Transverse colon (tissue), 4 donors: ENCODE measurements around the gene MARCHF3. TPM values are rescaled to one million over a fixed set of nuclear protein-coding genes. Genes with fewer than 3 reads are reported as not detected.

Source experiments
- DNase-seq: peaks from one replicate; pipeline ENCODE4 v3.0.0-alpha.2; 2019
- H3K27ac ChIP-seq, 4 donors: fragments of 200-600 bp; sonication (generic); 2 replicates each; pipeline ENCODE4 v1.5.1; 2016 to 2018; ENCODE audit warnings: inconsistent platforms in 4 of 4
- H3K27me3 ChIP-seq: fragments of 200-600 bp; sonication (generic); 2 replicates; pipeline ENCODE4 v1.5.1; 2017; ENCODE audit warnings: inconsistent platforms
- H3K36me3 ChIP-seq, 4 donors: fragments of 200-600 bp; sonication (generic); 2 replicates each; pipeline ENCODE4 v1.5.1; 2017 to 2019; ENCODE audit warnings: inconsistent platforms in 4 of 4
- H3K4me1 ChIP-seq, 4 donors: fragments of 200-600 bp; sonication (generic); 2 replicates each; pipeline ENCODE4 v1.5.1; 2017 to 2020; ENCODE audit warnings: inconsistent platforms in 4 of 4
- H3K4me3 ChIP-seq, 4 donors: fragments of 200-600 bp; sonication (generic); 1 replicate in 1 of 4; 2 replicates in 3 of 4; pipeline versions ENCODE4 v1.5.1 to v1.6.1; 2017 to 2019; ENCODE audit warnings: inconsistent platforms in 4 of 4
- H3K9me3 ChIP-seq, 2 donors: fragments of 200-600 bp; sonication (generic); 2 replicates each; pipeline ENCODE4 v1.5.1; 2017 to 2019; ENCODE audit warnings: inconsistent platforms in 2 of 2
- CTCF ChIP-seq, 5 experiments: fragments of 200-600 bp in 3 of 5; fragments of 450-650 bp in 2 of 5; sonication (generic) in 3 of 5; IDR thresholded peaks; 1 replicate in 2 of 5; 2 replicates in 3 of 5; pipeline ENCODE4 v1.5.1; 2016 to 2017; ENCODE audit warnings: antibody characterized with exemption in 5 of 5, inconsistent platforms in 3 of 5, mild to moderate bottlenecking in 2 of 5, moderate library complexity in 1 of 5
- EP300 ChIP-seq: sonication (generic); formaldehyde crosslinking; IDR thresholded peaks from one replicate; pipeline ENCODE4 v1.6.1; 2017; ENCODE audit warnings: antibody characterized with exemption, low read depth
- POLR2A ChIP-seq: fragments of 450-650 bp; IDR thresholded peaks from one replicate; pipeline ENCODE4 v1.6.1; 2016; ENCODE audit warnings: antibody characterized with exemption, mild to moderate bottlenecking, moderate library complexity
- POLR2AphosphoS5 ChIP-seq, 3 donors: sonication (generic); formaldehyde crosslinking; IDR thresholded peaks; one replicate each; pipeline ENCODE4 v1.6.1; 2016; ENCODE audit warnings: antibody characterized with exemption in 3 of 3
- WGBS, 2 donors: methylation state at CpG; one replicate each; pipeline ENCODE4 v1.1.5; 2018; ENCODE audit warnings: low coverage in 1 of 2; 5-methylcytosine and 5-hydroxymethylcytosine counted together
- in situ Hi-C, 4 donors: fragments of 200-750 bp; cut with MboI; loops; one replicate each; pipeline versions ENCODE4 v1.15.0 to v1.15.1; 2017; ENCODE audit warnings: low sequenced_read_pairs in 3 of 4, low pct_ligation_motif_present in 1 of 4, low pct_unique_long_range_greater_than_20kb in 1 of 4
- intact Hi-C: fragments of 100-400 bp; cut with DNase I; formaldehyde crosslinking; loops from one replicate; pipeline ENCODE4 v1.15.1; 2023; ENCODE audit warnings: low total_unique reads
- total RNA-seq, 4 donors: library from RNA; depleted of rRNA; stranded (reverse); fragments of >200 nt; gene quantifications; one replicate each; pipeline ENCODE4 v1.1.0, GENCODE V29; 2016

Gene MARCHF3
- total RNA-seq, 4 donors from 2014 or later, result 20.3 to 29.6 (median 23.0) TPM

- intact Hi-C loops, result loop anchor here (10.0 kb wide), 1 partner anchor 665 kb away; no protein-coding TSS in a partner anchor
- 92 to 93% methylated on average over 2 to 5 of the region's 5 CpGs for WGBS, 2 donors
- in situ Hi-C loops, result loop anchor here in 1 of 4 donors (25.0 kb wide), 1 partner anchor 482 kb away; no protein-coding TSS in a partner anchor
- no peaks in the 10 kb centered on the region for H3K27me3 ChIP-seq
- H3K9me3 ChIP-seq, result no peaks in the 10 kb centered on the region
- H3K27ac ChIP-seq, result no peak overlapping the region
- peaks cover 0 to 17% (median 0%) of the 10 kb centered on the region in 4 donors for H3K36me3 ChIP-seq
- no peaks in the 10 kb centered on the region for H3K4me1 ChIP-seq
- DNase-seq, result no peak
- no peak for TF ChIP-seq EP300
- TF ChIP-seq POLR2A, result no peak
- TF ChIP-seq CTCF (IDR thresholded peaks at IDR 0.05), result no peak
- no peak for TF ChIP-seq POLR2AphosphoS5 (IDR thresholded peaks at IDR 0.05)
- no peak overlapping the region for H3K4me3 ChIP-seq
Measured at GRCh38 chr5:126830061-126830460, 200.3 kb downstream of the MARCHF3 start.

GRCh38 chr5:126829098-126829497 lies 201.3 kb downstream of the MARCHF3 start:
- Histone ChIP-seq H3K36me3 (peaks cover 0 to 17% (median 0%) of the 10 kb centered on the region in 4 donors), H3K9me3 (no peaks in the 10 kb centered on the region), H3K4me3 (no peak overlapping the region), H3K27me3 (no peaks in the 10 kb centered on the region), H3K27ac (no peak overlapping the region), H3K4me1 (no peaks in the 10 kb centered on the region)
- in situ Hi-C loops (loop anchor here in 1 of 4 donors (25.0 kb wide), 1 partner anchor 483 kb away; no protein-coding TSS in a partner anchor), intact Hi-C loops (no loop called here)
- TF ChIP-seq CTCF (IDR thresholded peaks at IDR 0.05) (no peak), EP300 (no peak), POLR2AphosphoS5 (IDR thresholded peaks at IDR 0.05) (no peak), POLR2A (no peak)
- 90 to 95% methylated on average over 5 of the region's 5 CpGs for WGBS, 2 donors
- DNase-seq, result no peak

- no peak for TF ChIP-seq CTCF (IDR thresholded peaks at IDR 0.05)
- TF ChIP-seq EP300, result no peak
- TF ChIP-seq POLR2A, result no peak
- no peak for TF ChIP-seq POLR2AphosphoS5 (IDR thresholded peaks at IDR 0.05)
- intact Hi-C loops (no loop called here), in situ Hi-C loops (loop anchor here in 1 of 4 donors (25.0 kb wide), 1 partner anchor 486 kb away; no protein-coding TSS in a partner anchor)
- H3K4me3 ChIP-seq, result no peak overlapping the region
- H3K27me3 ChIP-seq, result no peaks in the 10 kb centered on the region
- H3K4me1 ChIP-seq, result no peaks in the 10 kb centered on the region
- H3K36me3 ChIP-seq, result peaks cover 0 to 11% (median 0%) of the 10 kb centered on the region in 4 donors
- no peak overlapping the region for H3K27ac ChIP-seq
- WGBS, 2 donors, result 67 to 79% methylated on average over 3 of the region's 3 CpGs
- DNase-seq, result no peak
- H3K9me3 ChIP-seq, result no peaks in the 10 kb centered on the region
Measured at GRCh38 chr5:126826619-126827215, 203.6 kb downstream of the MARCHF3 start.

- Histone ChIP-seq H3K4me1 (no peaks in the 10 kb centered on the region), H3K36me3 (peaks cover 0 to 18% (median 0%) of the 10 kb centered on the region in 4 donors), H3K27me3 (no peaks in the 10 kb centered on the region), H3K27ac (no peak overlapping the region), H3K9me3 (no peaks in the 10 kb centered on the region), H3K4me3 (no peak overlapping the region)
- intact Hi-C loops (no loop called here), in situ Hi-C loops (loop anchor here in 1 of 4 donors (25.0 kb wide), 1 partner anchor 482 kb away; no protein-coding TSS in a partner anchor)
- no peak for TF ChIP-seq CTCF (IDR thresholded peaks at IDR 0.05)
- TF ChIP-seq POLR2A, result no peak
- no peak for TF ChIP-seq EP300
- TF ChIP-seq POLR2AphosphoS5 (IDR thresholded peaks at IDR 0.05), result no peak
- 89 to 100% methylated on average over 3 to 5 of the region's 5 CpGs for WGBS, 2 donors
- no peak for DNase-seq
Measured at GRCh38 chr5:126819253-126819652, 211.1 kb downstream of the MARCHF3 start.
